A549 treated with ZK216348 at 1 μM for 4 hours (cell line): ENCODE measurements around the gene KEAP1. TPM values are rescaled to one million over a fixed set of nuclear protein-coding genes. Genes with fewer than 3 reads are reported as not detected.

ENCODE experiments used
- total RNA-seq: library from RNA; stranded (reverse); fragments of 200-300 nt; extraction: Qiagen RNA extraction; gene quantifications from 5 replicates; pipeline ENCODE4 v1.2.3, GENCODE V29; 2022; ENCODE audit warnings: low read depth

KEAP1 gene
- 46.2 to 74.0 TPM (median 59.3 TPM) in 5 replicates for total RNA-seq

DNA sequence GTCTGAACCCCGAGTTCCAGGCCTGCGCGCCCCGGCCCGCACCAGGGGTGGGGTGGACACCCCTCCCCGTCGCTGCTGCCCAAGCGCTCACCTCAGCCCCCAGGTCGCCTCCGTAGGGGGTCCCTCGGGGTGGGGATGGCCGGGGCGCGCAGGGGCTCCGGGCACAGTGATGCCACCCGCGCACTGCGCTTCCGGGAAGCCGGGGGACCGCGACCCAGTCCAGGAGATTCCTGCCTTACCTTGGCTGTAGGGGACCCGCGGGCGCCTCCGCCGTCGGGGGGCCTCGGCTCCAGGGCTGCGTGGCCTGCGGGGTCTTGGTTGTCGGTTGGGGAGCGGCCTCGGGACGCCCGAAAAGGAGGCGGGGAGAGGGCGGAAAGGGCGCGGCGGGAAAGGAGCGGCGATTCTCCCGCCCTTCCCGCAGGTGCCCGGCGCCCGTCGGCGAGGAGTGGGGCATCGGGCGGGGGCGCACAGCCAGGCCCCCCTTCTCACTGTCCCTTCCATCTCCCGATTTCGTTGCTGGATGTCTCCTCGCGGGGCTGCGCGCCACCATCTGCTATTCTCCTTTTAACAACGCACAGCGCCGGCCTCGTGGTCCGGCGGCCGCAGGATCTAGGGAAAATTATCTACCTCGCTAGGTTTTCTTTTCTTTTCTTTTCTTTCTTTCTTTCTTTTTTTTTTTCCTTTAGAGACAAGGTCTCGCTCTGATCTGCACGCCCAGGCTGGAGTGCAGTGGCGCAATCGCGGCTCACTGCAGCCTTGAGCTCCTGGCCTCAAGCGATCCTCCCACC is at the start of gene KEAP1:
KEAP1 (minus strand) TSS at position 355 of the 788 bp plus-strand sequence. CDS start 3,323 bp downstream, outside the sequence.

GRCh38 chr19:10543420-10544241 is 40.5 kb upstream of the KEAP1 start, which contains the start of gene ATG4D:
TSS of gene ATG4D (plus strand) at chr19:10543904. CDS start at chr19:10544091, 187 bp downstream.

DNA sequence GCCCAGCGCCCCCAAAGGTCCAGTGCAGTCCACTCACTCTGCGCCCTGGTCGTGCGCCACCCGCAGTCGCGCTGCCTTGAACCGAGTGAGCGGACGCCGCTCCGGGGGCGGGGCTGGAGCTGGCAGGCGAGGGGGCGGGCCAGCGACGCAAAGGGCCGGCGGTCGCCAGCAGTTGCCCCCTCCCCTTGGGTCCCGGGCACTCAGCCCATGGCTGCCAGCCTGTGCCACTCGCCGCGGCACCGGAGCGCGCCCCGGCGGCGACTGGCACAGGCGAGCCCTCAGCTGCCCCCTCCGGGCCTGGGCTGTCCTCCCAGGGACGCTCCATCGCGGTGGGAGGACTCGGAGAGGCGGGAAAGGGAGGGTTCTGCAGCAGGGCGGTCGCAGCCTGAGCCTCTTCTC is 14.2 kb upstream of the KEAP1 start, which contains the start of gene S1PR5:
S1PR5 (minus strand) TSS at position 87 of the 399 bp plus-strand sequence. CDS start 2,436 bp downstream, outside the sequence.

Other genes with a start within 250 kb of the KEAP1 start
- 2.9 to 4.9 TPM (median 4.2 TPM) in 5 replicates for gene ICAM1, start 232.2 kb downstream of the KEAP1 start, total RNA-seq
- gene ICAM4, start 216.4 kb downstream of the KEAP1 start, total RNA-seq, result 0.36 TPM in 1 of 5 replicates, not detected in the others
- 0.46 to 1.8 TPM (median 0.72 TPM) in 5 replicates for gene ICAM5, start 213.4 kb downstream of the KEAP1 start, total RNA-seq
- 1.1 to 2.5 TPM (median 2.3 TPM) in 5 replicates for gene ZGLP1, start 193.5 kb downstream of the KEAP1 start, total RNA-seq
- 13.9 to 37.4 TPM (median 32.8 TPM) in 5 replicates for gene FDX2, start 187.3 kb downstream of the KEAP1 start, total RNA-seq
- gene RAVER1, start 169.8 kb downstream of the KEAP1 start, total RNA-seq, result 15.4 to 30.9 TPM (median 29.1 TPM) in 5 replicates
- gene ICAM3, start 163.7 kb downstream of the KEAP1 start, total RNA-seq, result 6.3 to 9.9 TPM (median 8.0 TPM) in 5 replicates
- 25.9 to 50.4 TPM (median 45.7 TPM) in 5 replicates for gene TYK2, start 122.8 kb downstream of the KEAP1 start, total RNA-seq
- 152 to 223 TPM (median 191 TPM) in 5 replicates for gene CDC37, start 99.8 kb downstream of the KEAP1 start, total RNA-seq
- 2.9 to 5.3 TPM (median 4.7 TPM) in 5 replicates for gene PDE4A, start 82.8 kb downstream of the KEAP1 start, total RNA-seq
- gene S1PR5, start 14.1 kb upstream of the KEAP1 start, total RNA-seq, result 1.3 to 2.7 TPM (median 2.2 TPM) in 5 replicates
- 13.6 to 24.2 TPM (median 20.8 TPM) in 5 replicates for gene ATG4D, start 40.5 kb upstream of the KEAP1 start, total RNA-seq
- 15.8 to 20.5 TPM (median 18.0 TPM) in 5 replicates for gene KRI1, start 62.7 kb upstream of the KEAP1 start, total RNA-seq
- 3.9 to 8.0 TPM (median 5.8 TPM) in 5 replicates for gene CDKN2D, start 65.6 kb upstream of the KEAP1 start, total RNA-seq
- gene AP1M2, start 84.0 kb upstream of the KEAP1 start, total RNA-seq, result 37.1 to 45.1 TPM (median 38.9 TPM) in 5 replicates
- gene SLC44A2, start 122.2 kb upstream of the KEAP1 start, total RNA-seq, result 6.8 to 7.7 TPM (median 7.2 TPM) in 5 replicates
- 137 to 175 TPM (median 172 TPM) in 5 replicates for gene ILF3, start 151.0 kb upstream of the KEAP1 start, total RNA-seq
- gene QTRT1, start 198.1 kb upstream of the KEAP1 start, total RNA-seq, result 22.5 to 37.4 TPM (median 33.9 TPM) in 5 replicates
- 38.9 to 61.4 TPM (median 57.9 TPM) in 5 replicates for gene DNM2, start 214.7 kb upstream of the KEAP1 start, total RNA-seq